Myocyte (in vitro differentiated cells): Measurements from ENCODE around the gene AVPR1B. TPM values are rescaled to one million over a fixed set of nuclear protein-coding genes. Genes with fewer than 3 reads are reported as not detected.
"Not testable (repeated sequence)": the region's sequence is repeated elsewhere in the genome, so short reads cannot be mapped to it uniquely, and the experiment has no call there.

ENCODE experiments used
- DNase-seq: peaks from one replicate; pipeline ENCODE4 v3.0.0-alpha.2; 2012; ENCODE audit warnings: low read depth
- total RNA-seq: library from RNA; depleted of rRNA; stranded (reverse); fragments of >200 nt; gene quantifications from 2 replicates; pipeline ENCODE4 v1.2.3, GENCODE V29; 2014

The AVPR1B gene
- total RNA-seq, 1 donor from 2014 or later = not detected

DNA sequence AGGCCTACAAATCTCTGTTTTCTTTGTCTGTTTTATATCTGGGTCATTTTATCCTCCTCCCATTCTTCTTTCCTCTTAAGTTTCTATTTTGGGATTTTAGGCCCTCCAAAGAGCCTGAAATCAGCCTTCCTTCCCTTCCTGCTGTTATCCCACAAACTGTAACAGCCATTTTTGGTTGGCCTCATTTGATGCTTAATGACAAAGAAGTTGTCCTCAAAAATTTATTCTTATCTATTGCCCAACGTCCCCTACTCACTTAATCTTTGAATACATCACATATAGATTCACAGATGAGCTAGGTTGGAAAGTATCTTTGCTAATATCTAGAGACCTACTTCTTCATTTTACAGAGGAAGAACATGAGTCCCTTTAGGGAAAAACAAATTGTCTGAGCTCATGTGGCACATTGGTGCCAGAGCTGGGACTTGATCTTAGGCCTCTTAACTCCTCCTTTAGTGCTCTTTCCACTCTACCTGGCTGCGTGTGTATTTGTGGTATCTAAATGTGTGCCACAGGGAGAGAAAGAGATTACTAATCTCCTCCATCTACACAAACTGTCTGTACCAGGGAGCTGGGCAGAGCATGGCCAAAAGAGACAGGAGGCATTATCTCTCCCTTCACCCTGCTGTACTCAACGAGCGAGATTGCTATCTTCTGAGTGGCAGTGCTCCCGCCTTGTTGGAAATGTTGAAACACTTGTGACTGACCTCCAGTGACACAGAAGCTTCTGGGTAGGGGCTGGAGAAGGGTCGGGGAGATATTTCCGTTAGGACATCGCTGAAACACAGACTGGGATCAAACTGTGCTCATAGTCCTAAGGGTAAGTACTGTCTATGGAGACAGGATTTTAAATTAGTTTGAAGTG, 34.1 kb downstream of the AVPR1B start:
- DNase-seq = no peak

DNA sequence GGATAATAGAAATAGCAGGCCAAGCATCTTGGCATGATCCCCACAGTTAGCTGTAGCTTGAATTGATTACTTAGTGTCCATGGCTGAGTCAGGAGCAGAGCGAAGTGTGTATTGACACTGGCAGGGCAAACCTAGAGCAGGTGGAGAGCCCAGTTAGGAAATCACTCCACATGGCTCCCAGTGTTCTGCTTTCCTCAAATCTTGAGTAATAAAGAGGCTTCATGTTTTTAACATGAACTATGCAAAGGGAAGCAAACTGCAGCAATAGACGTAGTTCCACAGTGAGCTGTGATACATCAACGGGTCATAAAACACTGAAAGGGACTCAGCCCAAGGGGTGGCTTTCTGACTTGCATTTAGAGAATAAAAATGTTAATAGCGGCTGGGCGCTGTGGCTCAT, 35.3 kb downstream of the AVPR1B start:
- DNase-seq = no peak

GRCh38 chr1:206080026-206080820, 37.0 kb downstream of the AVPR1B start:
- DNase-seq = no peak

DNA sequence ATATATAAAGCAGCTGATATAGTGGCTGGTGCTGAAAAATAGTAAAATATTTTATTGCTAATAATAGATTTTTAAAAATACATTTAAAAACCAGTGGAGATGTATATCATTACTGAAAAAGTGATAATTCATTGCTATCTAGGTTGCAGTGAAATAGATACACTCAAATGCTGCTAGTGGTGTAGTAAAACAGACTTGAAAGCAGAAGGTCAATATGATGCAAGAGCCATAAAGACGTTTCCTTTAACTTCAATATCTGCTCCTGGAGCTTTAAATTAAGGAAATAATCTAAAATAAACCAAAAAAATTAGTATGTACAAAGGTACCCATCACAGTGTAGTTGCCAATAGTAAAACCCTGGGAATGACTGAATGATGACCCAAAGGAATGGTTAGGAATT, 38.1 kb downstream of the AVPR1B start:
- DNase-seq = no peak

GRCh38 chr1:206075786-206076755, 41.1 kb downstream of the AVPR1B start:
- DNase-seq = no peak

DNA sequence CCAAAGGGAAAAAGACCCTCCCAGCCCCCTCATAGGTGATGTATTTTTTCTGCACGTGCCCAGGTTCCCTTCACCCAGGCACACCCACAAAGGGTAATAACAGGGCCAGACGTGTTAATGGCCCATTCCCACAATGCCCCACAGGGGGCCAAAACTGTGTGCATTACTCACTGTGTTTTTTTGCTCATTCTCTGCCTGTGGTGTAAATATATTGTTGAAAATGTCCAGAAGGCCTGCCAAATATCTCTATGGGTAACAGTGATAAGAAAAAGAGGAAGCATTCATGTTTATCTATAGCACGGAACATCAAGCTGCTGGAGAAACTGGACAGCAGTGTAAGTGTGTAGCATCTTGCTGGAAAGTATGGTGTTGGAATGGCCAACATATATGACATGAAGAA, 42.3 kb downstream of the AVPR1B start:
- no peak for DNase-seq

GRCh38 chr1:206070627-206071304, 46.4 kb downstream of the AVPR1B start:
- DNase-seq = no peak

DNA sequence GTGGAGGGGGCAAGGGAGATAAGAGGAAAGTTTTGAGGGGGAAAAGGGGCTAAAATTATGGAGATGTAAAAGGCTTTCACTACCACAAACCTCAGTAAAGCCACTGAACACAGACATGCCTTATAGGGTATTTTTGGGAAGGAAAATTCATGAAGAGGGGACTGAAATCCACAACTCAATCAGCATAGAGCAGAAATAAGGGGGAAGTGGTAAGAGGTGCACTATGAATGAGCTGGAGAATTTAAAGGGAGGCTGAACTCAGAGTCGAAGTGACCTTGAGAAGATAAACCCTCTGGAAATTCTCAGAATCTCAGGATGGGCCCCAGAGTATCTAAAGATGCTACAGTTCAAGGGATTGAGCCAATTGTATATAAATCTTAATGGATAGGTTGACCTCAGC, 48.9 kb downstream of the AVPR1B start:
- no peak for DNase-seq

- no peak for DNase-seq
These were observed 49.5 kb downstream of the AVPR1B start for GRCh38 chr1:206067486-206068227.

DNA sequence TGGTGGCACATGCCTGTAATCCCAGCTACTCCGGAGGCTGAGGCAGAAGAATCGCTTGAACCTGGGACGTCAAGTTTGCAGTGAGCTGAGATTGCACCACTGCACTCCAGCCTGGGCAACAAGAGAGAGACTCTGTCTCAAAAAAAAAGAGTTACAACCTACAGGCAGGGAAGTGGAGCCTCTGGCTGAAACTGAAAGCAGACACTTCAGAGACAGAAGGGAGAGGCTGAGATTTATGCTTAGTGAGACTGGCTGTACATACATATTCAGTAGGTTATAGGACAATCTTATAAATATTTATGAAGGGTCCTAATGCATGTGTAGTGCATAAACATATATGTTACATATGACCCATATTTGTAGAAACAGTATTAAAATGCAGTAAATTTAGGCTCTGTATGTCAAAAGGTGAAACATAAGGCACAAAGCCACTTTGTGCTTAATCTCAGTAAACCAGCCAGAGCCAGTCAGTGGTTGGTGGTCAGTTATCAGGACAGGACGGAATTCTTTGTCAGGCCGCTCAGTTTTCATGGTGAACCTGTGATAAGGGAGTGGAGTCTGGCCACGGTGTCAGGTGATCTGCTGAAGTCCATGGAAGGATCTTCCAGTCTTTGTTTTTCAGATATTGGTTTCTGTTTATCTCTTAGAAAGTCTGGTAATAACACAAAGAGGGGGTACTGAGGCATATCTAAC, 50.6 kb downstream of the AVPR1B start:
- no peak for DNase-seq

GRCh38 chr1:206065547-206066145, 51.5 kb downstream of the AVPR1B start:
- no peak for DNase-seq

DNA sequence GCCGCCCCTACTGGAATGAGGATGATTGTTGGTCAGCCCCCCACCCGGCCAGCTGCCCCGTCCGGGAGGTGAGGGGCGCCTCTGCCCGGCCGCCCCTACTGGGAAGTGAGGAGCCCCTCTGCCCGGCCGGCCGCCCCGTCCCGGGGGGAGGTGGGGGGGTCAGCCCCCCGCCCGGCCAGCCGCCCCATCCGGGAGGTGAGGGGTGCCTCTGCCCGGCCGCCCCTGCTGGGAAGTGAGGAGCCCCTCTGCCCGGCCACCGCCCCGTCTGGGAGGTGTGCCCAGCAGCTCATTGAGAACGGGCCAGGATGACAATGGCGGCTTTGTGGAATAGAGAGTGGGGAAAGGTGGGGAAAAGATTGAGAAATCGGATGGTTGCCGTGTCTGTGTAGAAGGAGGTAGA, 52.7 kb downstream of the AVPR1B start:
- not testable (repeated sequence) for DNase-seq

DNA sequence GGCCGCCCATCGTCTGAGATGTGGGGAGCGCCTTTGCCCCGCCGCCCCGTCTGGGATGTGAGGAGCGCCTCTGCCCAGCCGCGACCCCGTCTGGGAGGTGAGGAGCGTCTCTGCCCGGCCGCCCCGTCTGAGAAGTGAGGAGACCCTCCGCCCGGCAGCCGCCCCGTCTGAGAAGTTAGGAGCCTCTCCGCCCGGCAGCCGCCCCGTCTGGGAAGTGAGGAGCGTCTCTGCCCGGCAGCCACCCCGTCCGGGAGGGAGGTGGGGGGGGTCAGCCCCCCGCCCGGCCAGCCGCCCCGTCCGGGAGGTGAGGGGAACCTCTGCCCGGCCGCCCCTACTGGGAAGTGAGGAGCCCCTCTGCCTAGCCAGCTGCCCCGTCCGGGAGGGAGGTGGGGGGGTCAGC, 53.2 kb downstream of the AVPR1B start:
- not testable (repeated sequence) for DNase-seq

DNA sequence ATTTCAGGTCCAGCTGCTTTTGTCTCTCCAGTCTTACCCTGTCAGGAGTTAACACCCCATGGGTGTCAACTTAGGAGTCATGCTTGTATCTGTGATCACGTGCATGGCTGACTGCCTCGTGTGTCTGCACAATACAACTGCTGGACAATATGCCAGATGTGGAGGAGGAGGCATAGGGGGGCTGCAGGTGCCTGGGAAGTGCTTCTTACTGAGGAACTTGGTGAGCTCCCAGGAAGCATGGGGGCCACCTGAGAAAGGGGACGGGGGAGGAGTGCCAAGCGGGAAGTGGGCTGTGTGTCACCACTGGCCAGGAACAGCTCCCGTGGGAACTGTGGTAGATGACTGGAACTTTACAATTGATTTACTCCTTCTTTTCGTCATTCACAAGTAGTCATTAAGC, 54.7 kb downstream of the AVPR1B start:
- no peak for DNase-seq

DNA sequence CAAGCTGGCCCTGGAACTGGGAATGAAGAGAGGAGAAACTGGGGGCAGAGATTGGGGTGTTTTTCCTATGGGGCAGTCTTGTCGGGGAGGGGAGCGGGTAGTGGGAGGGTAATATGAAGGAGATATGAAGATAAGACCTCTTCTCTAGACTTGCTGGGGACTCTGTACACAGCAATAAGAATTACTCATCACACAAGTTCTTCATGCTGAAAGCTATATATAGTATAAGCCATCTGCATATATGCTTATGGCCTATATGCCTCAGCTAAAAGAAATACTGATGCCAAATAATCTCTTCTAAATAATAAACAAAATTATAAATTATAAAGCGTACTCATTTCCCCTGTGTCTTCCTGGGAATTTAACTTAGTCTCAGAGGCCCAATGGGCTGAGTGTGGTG, 56.3 kb downstream of the AVPR1B start:
- DNase-seq = no peak
